IMR-90 (cell line): ENCODE results near the gene GIMAP7.

ENCODE experiments used
- CEBPB ChIP-seq: IDR thresholded peaks from 2 replicates; pipeline ENCODE4 v1.6.1; 2012; ENCODE audit warnings: low read depth, low read length, improper control_type of control experiment
- FOS ChIP-seq: fragments of 150-350 bp; IDR thresholded peaks from 2 replicates; pipeline ENCODE4 v1.6.1; 2016; ENCODE audit warnings: low read depth, low read length
- MXI1 ChIP-seq: IDR thresholded peaks from 2 replicates; pipeline ENCODE4 v1.6.1; 2012; ENCODE audit warnings: low read depth, mild to moderate bottlenecking, low read length, moderate library complexity, borderline replicate concordance
- POLR2A ChIP-seq: IDR thresholded peaks from 2 replicates; pipeline ENCODE4 v1.6.1; 2012; ENCODE audit warnings: mild to moderate bottlenecking, low read depth, low read length
- RAD21 ChIP-seq: IDR thresholded peaks from 2 replicates; pipeline ENCODE4 v1.6.1; 2012; ENCODE audit warnings: low read length, improper control_type of control experiment
- TF ChIP-seq, protein P1 (sequence below): conservative IDR thresholded peaks from 2 replicates; pipeline ENCODE4 v1.5.1; 2012; ENCODE audit warnings: mild to moderate bottlenecking, low read depth, low read length, improper control_type of control experiment

DNA sequence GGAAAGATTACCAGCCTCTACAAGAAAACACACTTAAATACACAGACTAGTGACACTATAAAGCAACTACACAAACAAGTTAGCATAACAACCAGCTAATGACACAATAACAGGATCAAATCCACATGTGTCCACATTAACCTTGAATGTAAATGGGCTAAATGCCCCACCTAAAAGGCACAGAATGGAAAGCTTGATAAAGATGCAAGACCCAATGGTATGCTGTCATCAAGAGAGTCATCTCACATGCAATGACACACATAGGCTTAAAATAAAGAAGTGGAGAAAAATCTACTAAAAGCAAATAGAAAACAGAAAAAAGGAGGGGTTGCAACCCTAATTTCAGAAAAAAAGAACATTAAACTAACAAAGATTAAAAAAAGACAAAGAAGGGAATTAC is 38.5 kb downstream of the GIMAP7 start:
- TF ChIP-seq, protein P1, sequence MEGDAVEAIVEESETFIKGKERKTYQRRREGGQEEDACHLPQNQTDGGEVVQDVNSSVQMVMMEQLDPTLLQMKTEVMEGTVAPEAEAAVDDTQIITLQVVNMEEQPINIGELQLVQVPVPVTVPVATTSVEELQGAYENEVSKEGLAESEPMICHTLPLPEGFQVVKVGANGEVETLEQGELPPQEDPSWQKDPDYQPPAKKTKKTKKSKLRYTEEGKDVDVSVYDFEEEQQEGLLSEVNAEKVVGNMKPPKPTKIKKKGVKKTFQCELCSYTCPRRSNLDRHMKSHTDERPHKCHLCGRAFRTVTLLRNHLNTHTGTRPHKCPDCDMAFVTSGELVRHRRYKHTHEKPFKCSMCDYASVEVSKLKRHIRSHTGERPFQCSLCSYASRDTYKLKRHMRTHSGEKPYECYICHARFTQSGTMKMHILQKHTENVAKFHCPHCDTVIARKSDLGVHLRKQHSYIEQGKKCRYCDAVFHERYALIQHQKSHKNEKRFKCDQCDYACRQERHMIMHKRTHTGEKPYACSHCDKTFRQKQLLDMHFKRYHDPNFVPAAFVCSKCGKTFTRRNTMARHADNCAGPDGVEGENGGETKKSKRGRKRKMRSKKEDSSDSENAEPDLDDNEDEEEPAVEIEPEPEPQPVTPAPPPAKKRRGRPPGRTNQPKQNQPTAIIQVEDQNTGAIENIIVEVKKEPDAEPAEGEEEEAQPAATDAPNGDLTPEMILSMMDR = no peak
- no peak for TF ChIP-seq POLR2A
- TF ChIP-seq MXI1 = no peak
- no peak for TF ChIP-seq FOS
- no peak for TF ChIP-seq RAD21
- no peak for TF ChIP-seq CEBPB
